A549 (cell line): ENCODE results near the gene C5AR1. TPM values are rescaled to one million over a fixed set of nuclear protein-coding genes. Genes with fewer than 3 reads are reported as not detected.
A peak's percentile ranks its signal among the peaks of the same experiment; 100 is the strongest.

ENCODE experiments used
- ATAC-seq, 2 experiments: fragments of 200-7000 bp in 1 of 2; fragments of >200 bp in 1 of 2; cut with Nextera tagmentation in 1 of 2; cut with Tn5 transposase in 1 of 2; 3 replicates each; pipeline versions ENCODE4 v1.8.0 to v1.9.1; 2018 to 2020; ENCODE audit warnings: mild to moderate bottlenecking in 1 of 2, moderate library complexity in 1 of 2
- CTCF ChIA-PET: fragments of 300-600 bp; sonication (Branson Sonifier 250); formaldehyde crosslinking; extraction: SDS; loops from one replicate; lab custom pipeline; 2021; ENCODE audit warnings: antibody characterized with exemption, inconsistent platforms; lab: Yijun Ruan, JAX
- POLR2A ChIA-PET: fragments of 350-600 bp; formaldehyde crosslinking; extraction: SDS; loops from one replicate; lab custom pipeline; 2021; ENCODE audit warnings: antibody characterized with exemption, inconsistent platforms; lab: Yijun Ruan, JAX
- DNase-seq, 2 experiments: peaks; one replicate each; pipeline versions ENCODE4 v3.0.0 to v3.0.0-alpha.2; 2011 to 2016; ENCODE audit warnings: low read depth in 1 of 2, low spot score in 1 of 2
- FAIRE-seq: peaks from 2 replicates; lab custom pipeline; 2011; peaks lifted over from hg19 to GRCh38; lab: Jason Lieb, UNC
- H3K27ac ChIP-seq, 2 experiments: fragments of >200 bp; sonication (Bioruptor Twin); formaldehyde crosslinking; 3 replicates each; pipeline ENCODE4 v1.5.1; 2016 to 2017
- H3K4me1 ChIP-seq: fragments of >200 bp; sonication (Bioruptor Twin); formaldehyde crosslinking; 3 replicates; pipeline ENCODE4 v1.6.1; 2016
- H3K4me2 ChIP-seq: fragments of >200 bp; sonication (Bioruptor Twin); formaldehyde crosslinking; 3 replicates; pipeline ENCODE4 v1.6.1; 2016
- H3K4me3 ChIP-seq: fragments of >200 bp; sonication (Bioruptor Twin); formaldehyde crosslinking; 3 replicates; pipeline ENCODE4 v1.5.1; 2016
- H3K9me3 ChIP-seq: fragments of >200 bp; sonication (Bioruptor Twin); formaldehyde crosslinking; 3 replicates; pipeline ENCODE4 v1.6.1; 2016
- BCL3 ChIP-seq: fragments of >200 bp; sonication (Bioruptor Twin); formaldehyde crosslinking; IDR thresholded peaks from 3 replicates; pipeline ENCODE4 v1.6.1; 2016
- CBX8 ChIP-seq: fragments of 200-600 bp; sonication (generic); IDR thresholded peaks from 2 replicates; pipeline ENCODE4 v1.6.1; 2016
- CEBPB ChIP-seq, 2 experiments: fragments of >200 bp in 1 of 2; sonication (Bioruptor Twin) in 1 of 2; formaldehyde crosslinking in 1 of 2; IDR thresholded peaks; 2 replicates each; pipeline ENCODE4 v1.6.1; 2012 to 2016
- CHD2 ChIP-seq: fragments of 150-350 bp; IDR thresholded peaks from 2 replicates; pipeline ENCODE4 v1.6.1; 2014; ENCODE audit warnings: low read length; ENCODE audit not compliant: partially characterized antibody
- CHD4 ChIP-seq: fragments of 200-600 bp; sonication (generic); IDR thresholded peaks from 2 replicates; pipeline ENCODE4 v1.6.1; 2016; ENCODE audit warnings: antibody characterized with exemption, mild to moderate bottlenecking, borderline replicate concordance
- EHF ChIP-seq: fragments of 250-450 bp; sonication (Bioruptor Pico); IDR thresholded peaks from 2 replicates; pipeline ENCODE4 v1.5.0; 2020; ENCODE audit warnings: mild to moderate bottlenecking
- FOSB ChIP-seq: fragments of 250-450 bp; sonication (Bioruptor Pico); IDR thresholded peaks from 2 replicates; pipeline ENCODE4 v1.5.0; 2020; ENCODE audit warnings: mild to moderate bottlenecking, moderate library complexity
- FOXS1 ChIP-seq: fragments of 250-450 bp; sonication (Bioruptor Pico); IDR thresholded peaks from 2 replicates; pipeline ENCODE4 v1.5.0; 2020; ENCODE audit warnings: mild to moderate bottlenecking, moderate library complexity
- HDAC2 ChIP-seq: fragments of 200-600 bp; sonication (generic); IDR thresholded peaks from 2 replicates; pipeline ENCODE4 v1.6.1; 2016
- HES2 ChIP-seq: fragments of >200 bp; sonication (Bioruptor Twin); formaldehyde crosslinking; IDR thresholded peaks from 2 replicates; pipeline ENCODE4 v1.6.1; 2016
- HEYL ChIP-seq: fragments of 250-450 bp; sonication (Bioruptor Pico); IDR thresholded peaks from 2 replicates; pipeline ENCODE4 v1.8.0; 2021; ENCODE audit warnings: mild to moderate bottlenecking, moderate library complexity
- HOXB5 ChIP-seq: fragments of 250-450 bp; sonication (Bioruptor Pico); IDR thresholded peaks from 2 replicates; pipeline ENCODE4 v1.5.0; 2020; ENCODE audit warnings: mild to moderate bottlenecking, moderate library complexity
- JUN ChIP-seq, 2 experiments: fragments of >200 bp; sonication (Bioruptor Twin); formaldehyde crosslinking; IDR thresholded peaks; 2 replicates in 1 of 2; 3 replicates in 1 of 2; pipeline ENCODE4 v1.6.1; 2016 to 2017
- JUNB ChIP-seq: fragments of >200 bp; sonication (Bioruptor Twin); formaldehyde crosslinking; IDR thresholded peaks from 2 replicates; pipeline ENCODE4 v1.6.1; 2016
- KDM1A ChIP-seq: fragments of 200-600 bp; sonication (generic); IDR thresholded peaks from 2 replicates; pipeline ENCODE4 v1.6.1; 2016; ENCODE audit warnings: low read depth, mild to moderate bottlenecking
- KDM5A ChIP-seq: fragments of 200-600 bp; sonication (generic); IDR thresholded peaks from 2 replicates; pipeline ENCODE4 v1.6.1; 2016; ENCODE audit warnings: antibody characterized with exemption, mild to moderate bottlenecking
- MAZ ChIP-seq: fragments of 150-350 bp; IDR thresholded peaks from 2 replicates; pipeline ENCODE4 v1.6.1; 2014; ENCODE audit warnings: antibody characterized with exemption, low read depth, low read length, borderline replicate concordance
- MYC ChIP-seq: IDR thresholded peaks from 2 replicates; pipeline ENCODE4 v1.6.1; 2012; ENCODE audit warnings: mild to moderate bottlenecking, inconsistent platforms, low read length, improper control_type of control experiment, borderline replicate concordance
- NFE2L2 ChIP-seq: fragments of 150-350 bp; conservative IDR thresholded peaks from 2 replicates; pipeline ENCODE4 v1.6.1; 2014; ENCODE audit warnings: low read length
- NPAS2 ChIP-seq: fragments of 250-450 bp; sonication (Bioruptor Pico); IDR thresholded peaks from 2 replicates; pipeline ENCODE4 v1.8.0; 2022; ENCODE audit warnings: mild to moderate bottlenecking, moderate library complexity, borderline replicate concordance
- POLR2A ChIP-seq: IDR thresholded peaks from 2 replicates; pipeline ENCODE4 v1.6.1; 2012; ENCODE audit warnings: mild to moderate bottlenecking, low read length
- RCOR1 ChIP-seq: fragments of 150-350 bp; IDR thresholded peaks from 2 replicates; pipeline ENCODE4 v1.6.1; 2014; ENCODE audit warnings: antibody characterized with exemption, low read length, low read depth
- REST ChIP-seq: fragments of 200-600 bp; sonication (generic); IDR thresholded peaks from 2 replicates; pipeline ENCODE4 v1.6.1; 2016; ENCODE audit warnings: antibody characterized with exemption, mild to moderate bottlenecking, moderate library complexity
- RFX5 ChIP-seq: fragments of 450-650 bp; IDR thresholded peaks from 2 replicates; pipeline ENCODE4 v1.7.1; 2014; ENCODE audit warnings: antibody characterized with exemption, mild to moderate bottlenecking, moderate library complexity
- SREBF2 ChIP-seq: fragments of 450-650 bp; IDR thresholded peaks from 2 replicates; pipeline ENCODE4 v1.6.1; 2014; ENCODE audit warnings: mild to moderate bottlenecking, moderate library complexity
- TFCP2L1 ChIP-seq: fragments of 250-450 bp; sonication (Bioruptor Pico); IDR thresholded peaks from 2 replicates; pipeline ENCODE4 v1.5.0; 2021; ENCODE audit warnings: mild to moderate bottlenecking
- TP53 ChIP-seq: fragments of 250-450 bp; sonication (Bioruptor Pico); IDR thresholded peaks from 2 replicates; pipeline ENCODE4 v1.5.0; 2021; ENCODE audit warnings: mild to moderate bottlenecking, moderate library complexity
- USF2 ChIP-seq: fragments of 450-650 bp; IDR thresholded peaks from 2 replicates; pipeline ENCODE4 v1.6.1; 2014; ENCODE audit warnings: antibody characterized with exemption
- ZC3H11A ChIP-seq: fragments of 450-650 bp; IDR thresholded peaks from 2 replicates; pipeline ENCODE4 v1.6.1; 2014; ENCODE audit warnings: antibody characterized with exemption, mild to moderate bottlenecking
- ZFP36 ChIP-seq: fragments of 450-650 bp; IDR thresholded peaks from 2 replicates; pipeline ENCODE4 v1.6.1; 2014; ENCODE audit warnings: borderline replicate concordance; ENCODE audit not compliant: partially characterized antibody
- ZNF302 ChIP-seq: fragments of 250-450 bp; sonication (Bioruptor Pico); IDR thresholded peaks from 2 replicates; pipeline ENCODE4 v1.9.0; 2021; ENCODE audit warnings: inconsistent platforms, mild to moderate bottlenecking, moderate library complexity
- WGBS: methylation state at CpG from one replicate; pipeline ENCODE4 v1.1.6; 2017; ENCODE audit errors: missing lambda C conversion rate; 5-methylcytosine and 5-hydroxymethylcytosine counted together
- polyA plus RNA-seq, 4 experiments: library from polyadenylated mRNA; depleted of rRNA in 3 of 4; stranded (reverse); fragments of >200 nt; fragmentation: RNase III in 1 of 4; extraction: RNeasy Plus Mini Kit Qiagen cat#74134 plus additional on column Dnase treatment in 1 of 4; gene quantifications; 2 replicates in 3 of 4; 3 replicates in 1 of 4; pipeline ENCODE4 v1.2.3, GENCODE V29; 2011 to 2017
- TF ChIP-seq, protein P1 (sequence below): fragments of 250-450 bp; sonication (Bioruptor Pico); IDR thresholded peaks from 2 replicates; pipeline ENCODE4 v1.5.0; 2020; ENCODE audit warnings: low read depth, mild to moderate bottlenecking, moderate library complexity
- TF ChIP-seq, protein P2 (sequence below): IDR thresholded peaks from 2 replicates; pipeline ENCODE4 v1.6.1; 2012

Gene C5AR1
- polyA plus RNA-seq, 2 of the 4 experiments (the other 2 are of a cell fraction): 1.6 to 3.4 TPM

DNA sequence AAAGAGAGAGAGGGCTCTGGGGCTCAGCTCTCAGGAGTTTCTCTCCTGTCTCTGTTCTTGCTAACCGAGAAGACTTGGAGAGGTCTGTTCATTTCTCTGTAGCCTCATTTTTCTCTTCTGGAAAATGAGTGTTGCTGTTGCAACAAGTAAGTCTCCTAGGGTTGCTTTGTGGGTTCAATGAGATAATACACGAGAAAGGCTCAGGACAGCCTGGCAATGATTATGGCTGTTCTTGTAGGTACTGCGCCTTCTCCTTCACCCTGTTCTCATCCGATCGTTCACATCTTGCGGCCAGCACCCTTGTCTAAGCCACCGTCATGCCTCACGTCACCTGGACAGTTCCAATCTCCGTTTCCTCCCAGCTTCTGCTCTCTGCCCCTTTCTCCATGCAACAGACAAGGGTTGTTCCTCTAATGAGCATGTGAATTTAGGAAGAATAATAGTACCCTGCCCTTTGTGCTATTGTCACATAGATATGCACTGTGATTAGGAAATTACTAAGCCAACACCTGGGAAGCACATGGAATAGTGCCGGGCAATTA, 4.2 kb downstream of the C5AR1 start (continued):
- TF ChIP-seq CBX8: no peak
- TF ChIP-seq, all 56 proteins: peak for 0

DNA sequence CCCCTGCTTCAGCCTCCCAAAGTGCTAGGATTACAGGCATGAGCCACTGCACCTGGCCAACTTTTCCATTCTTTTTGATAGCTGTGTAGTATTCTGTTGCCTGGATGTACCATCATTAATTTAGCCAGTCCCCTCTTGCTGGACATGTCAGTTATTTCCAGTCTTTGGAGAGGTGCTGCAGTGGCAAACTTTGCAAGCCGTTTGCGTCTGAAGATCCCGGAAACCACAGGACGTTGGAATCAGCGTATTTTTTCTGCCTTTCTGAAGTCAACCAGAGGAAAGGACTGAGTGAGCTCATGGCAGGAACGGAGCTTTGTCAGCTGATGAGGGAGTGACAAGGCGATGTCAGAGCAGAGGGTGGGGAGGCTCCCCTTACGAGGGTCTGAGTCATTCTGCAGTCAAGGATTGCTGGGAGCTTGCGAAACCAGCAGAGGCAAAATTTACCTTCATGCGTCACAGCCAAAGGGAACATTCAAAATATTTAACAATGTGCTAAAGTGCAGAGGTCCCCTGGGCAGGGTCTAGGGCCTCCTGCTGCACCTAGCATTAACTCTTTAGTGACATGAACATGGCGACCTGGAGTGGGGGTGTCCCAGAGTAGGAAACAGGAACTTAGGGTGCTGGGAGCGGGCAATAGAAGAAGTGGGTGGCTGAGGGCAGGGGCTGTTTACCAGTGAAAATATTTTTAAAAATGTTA, 5.6 kb downstream of the C5AR1 start:
- ChIA-PET POLR2A (interaction anchor here (0.6 to 2.4 kb wide), 5 partner anchors 34 to 1034 kb away, joined by 3 to 21 read pairs (median 6); partner anchors contain the start of genes DHX34, INAFM1, KPTN and NOP53), CTCF (interaction anchor here (0.7 to 7.1 kb wide), 9 partner anchors 8 to 399 kb away, joined by 3 to 73 read pairs (median 5); partner anchors contain the start of gene DHX34)
- Histone ChIP-seq H3K4me3 (no peak overlapping the region), H3K27ac (peak overlapping the region; percentile 74 to 85), H3K9me3 (peaks cover 13% of the 10 kb centered on the region; the same call in 2 of the 3 replicates), H3K4me1 (peaks cover 31% of the 10 kb centered on the region), H3K4me2 (peak overlapping the region; percentile 41)
- FAIRE-seq (peak; percentile 97), ATAC-seq (peak; percentile 94 to 96), DNase-seq (peak; percentile 98 to 99)
- 8% methylated on average over 12 of the region's 12 CpGs for WGBS
- TF ChIP-seq, protein P1, sequence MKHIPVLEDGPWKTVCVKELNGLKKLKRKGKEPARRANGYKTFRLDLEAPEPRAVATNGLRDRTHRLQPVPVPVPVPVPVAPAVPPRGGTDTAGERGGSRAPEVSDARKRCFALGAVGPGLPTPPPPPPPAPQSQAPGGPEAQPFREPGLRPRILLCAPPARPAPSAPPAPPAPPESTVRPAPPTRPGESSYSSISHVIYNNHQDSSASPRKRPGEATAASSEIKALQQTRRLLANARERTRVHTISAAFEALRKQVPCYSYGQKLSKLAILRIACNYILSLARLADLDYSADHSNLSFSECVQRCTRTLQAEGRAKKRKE (CRISPR knock-in tag): no peak
- TF ChIP-seq FOSB (no peak), FOXS1 (CRISPR knock-in tag) (no peak), EHF (no peak), CEBPB (IDR thresholded peaks at IDR 0.05) (peak; percentile 99 to 100), BCL3 (peak; percentile 92; the same call in 1 of the 3 replicates), USF2 (peak; percentile 68), HOXB5 (CRISPR knock-in tag) (peak; percentile 55), ZFP36 (no peak), NPAS2 (CRISPR knock-in tag) (no peak), ZC3H11A (no peak), MYC (0 out of 2 replicates have a peak, but pooled peaks have one; percentile 47), POLR2A (no peak), JUN (IDR thresholded peaks at IDR 0.05) (peak; percentile 95 to 99), REST (no peak), ZNF302 (CRISPR knock-in tag) (no peak), RFX5 (no peak), HDAC2 (peak; percentile 76; the same call in 1 of the 2 replicates), SREBF2 (no peak), HEYL (CRISPR knock-in tag) (no peak), TFCP2L1 (CRISPR knock-in tag) (no peak), NFE2L2 (peak; percentile 61), CBX8 (no peak), CHD4 (no peak; the same call in 1 of the 2 replicates), JUNB (peak; percentile 96), KDM1A (peak; percentile 92), TP53 (CRISPR knock-in tag) (no peak), KDM5A (no peak), MAZ (no peak), RCOR1 (peak; percentile 69; the same call in 1 of the 2 replicates), HES2 (peak; percentile 92), CHD2 (no peak)
- TF ChIP-seq, protein P2, sequence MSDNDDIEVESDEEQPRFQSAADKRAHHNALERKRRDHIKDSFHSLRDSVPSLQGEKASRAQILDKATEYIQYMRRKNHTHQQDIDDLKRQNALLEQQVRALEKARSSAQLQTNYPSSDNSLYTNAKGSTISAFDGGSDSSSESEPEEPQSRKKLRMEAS: peak; percentile 93
